Limb (tissue), 2 donors: ENCODE results near the gene R3HDM1.
"Not testable (repeated sequence)": the region's sequence is repeated elsewhere in the genome, so short reads cannot be mapped to it uniquely, and the experiment has no call there.

Experiments
- DNase-seq, 2 donors: peaks; one replicate each; pipeline ENCODE4 v3.0.0-alpha.2; 2016; ENCODE audit errors: extremely low spot score in 2 of 2

Gene R3HDM1

DNA sequence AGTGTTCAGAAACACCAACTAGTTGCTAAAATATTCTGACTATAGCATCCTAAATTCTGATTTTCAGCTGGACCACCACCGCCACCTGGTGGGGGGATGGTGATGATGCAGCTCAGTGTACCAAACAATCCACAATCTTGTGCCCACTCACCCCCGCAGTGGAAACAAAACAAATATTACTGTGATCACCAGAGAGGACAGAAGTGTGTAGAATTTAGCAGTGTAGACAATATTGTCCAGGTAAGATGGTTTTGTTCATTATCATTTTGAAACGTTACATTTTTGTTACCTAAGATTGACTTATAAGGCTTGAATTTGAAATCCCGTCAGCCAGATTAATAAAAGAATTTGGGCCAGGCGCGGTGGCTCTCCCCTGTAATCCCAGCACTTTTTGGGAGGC, 178.7 kb downstream of the R3HDM1 start:
- peak; percentile 64 to 82 for DNase-seq

DNA sequence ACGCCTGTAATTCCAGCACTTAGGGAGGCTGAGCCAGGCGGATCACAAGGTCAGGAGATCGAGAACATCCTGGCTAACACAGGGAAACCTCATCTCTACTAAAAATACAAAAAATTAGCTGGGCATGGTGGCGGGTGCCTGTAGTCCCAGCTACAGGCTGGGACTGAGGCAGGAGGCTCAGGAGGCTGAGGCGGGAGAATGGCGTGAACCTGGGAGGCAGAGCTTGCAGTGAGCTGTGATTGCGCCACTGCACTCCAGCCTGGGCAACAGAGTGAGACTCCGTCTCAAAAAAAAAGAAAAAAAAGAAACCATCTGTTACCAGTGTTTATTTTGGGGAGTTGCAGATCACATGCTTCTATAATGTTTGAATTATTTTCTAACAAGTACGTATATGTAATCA, 183.8 kb downstream of the R3HDM1 start:
- not testable (repeated sequence) for DNase-seq

DNA sequence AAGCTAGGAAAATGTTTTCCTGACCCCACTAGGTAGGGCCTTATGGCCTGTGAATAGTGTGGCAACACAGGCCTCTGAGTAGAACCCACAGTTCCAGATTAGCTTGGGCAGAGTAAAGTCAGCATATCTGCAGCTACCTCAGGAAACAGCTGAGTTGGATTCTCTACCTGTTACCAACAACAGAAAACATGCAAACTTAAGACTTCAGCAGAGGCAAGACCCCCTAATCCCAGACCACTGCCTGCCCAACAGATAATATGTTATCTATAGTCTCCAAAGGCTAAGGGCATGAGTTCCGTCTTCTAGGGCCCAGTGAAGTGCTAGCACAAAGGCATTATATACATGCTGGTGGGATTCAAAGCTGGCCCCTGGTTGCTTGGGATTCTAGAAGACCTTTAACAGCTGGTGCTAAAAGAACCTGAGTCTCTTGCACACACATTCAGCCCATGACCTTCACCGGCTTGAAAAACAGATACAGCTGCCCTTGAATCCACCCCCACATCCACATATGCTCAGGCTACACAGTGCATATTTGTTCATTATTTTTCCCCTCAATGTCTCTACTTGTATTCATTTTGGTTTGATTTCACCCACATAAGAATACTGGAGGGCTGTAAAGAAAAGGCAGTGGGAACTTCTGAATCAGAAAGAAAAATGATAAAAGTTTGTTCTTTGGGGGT, 196.9 kb downstream of the R3HDM1 start:
- no peak for DNase-seq

DNA sequence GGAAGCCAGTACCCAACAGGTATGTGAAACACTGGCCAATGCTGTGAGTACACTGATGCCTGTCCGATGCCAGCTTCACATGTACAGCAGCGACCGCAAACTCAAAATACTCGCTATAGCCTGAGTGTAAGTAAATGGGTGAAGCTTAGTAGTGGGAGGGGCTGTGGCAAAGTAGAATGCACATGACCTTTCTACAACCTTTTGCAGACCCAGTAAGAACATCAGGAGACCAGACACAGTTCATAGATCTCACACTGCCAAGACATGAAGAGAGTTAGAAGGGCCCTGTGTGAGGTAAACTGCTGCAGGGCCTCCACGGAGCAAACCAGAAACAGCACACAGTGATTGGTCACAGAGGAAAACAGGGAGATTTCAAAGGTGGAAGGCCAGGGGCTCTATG, 201.3 kb downstream of the R3HDM1 start:
- no peak for DNase-seq

GRCh38 chr2:135733045-135733444, 201.8 kb downstream of the R3HDM1 start:
- DNase-seq = no peak

- DNase-seq = no peak
Observed at GRCh38 chr2:135736546-135736945, 205.3 kb downstream of the R3HDM1 start.

DNA sequence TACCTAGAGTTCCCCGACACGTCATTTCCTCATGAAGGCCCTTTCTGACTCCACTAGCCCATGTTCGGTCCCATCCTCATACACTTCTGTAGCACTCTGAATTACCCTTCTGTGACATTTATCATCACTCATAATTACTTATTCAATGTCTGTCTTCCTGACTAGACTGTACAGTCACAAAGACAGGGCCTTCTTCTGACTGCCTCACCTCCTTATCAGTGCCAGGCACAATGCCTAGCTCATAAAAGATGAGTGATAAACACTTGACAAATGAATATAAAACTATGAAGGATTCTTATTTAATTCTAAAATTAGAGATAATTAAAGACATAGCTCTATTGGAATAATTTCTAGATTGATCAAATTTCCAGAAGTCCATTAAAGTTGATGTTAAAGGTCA, 208.9 kb downstream of the R3HDM1 start:
- DNase-seq = no peak

DNA sequence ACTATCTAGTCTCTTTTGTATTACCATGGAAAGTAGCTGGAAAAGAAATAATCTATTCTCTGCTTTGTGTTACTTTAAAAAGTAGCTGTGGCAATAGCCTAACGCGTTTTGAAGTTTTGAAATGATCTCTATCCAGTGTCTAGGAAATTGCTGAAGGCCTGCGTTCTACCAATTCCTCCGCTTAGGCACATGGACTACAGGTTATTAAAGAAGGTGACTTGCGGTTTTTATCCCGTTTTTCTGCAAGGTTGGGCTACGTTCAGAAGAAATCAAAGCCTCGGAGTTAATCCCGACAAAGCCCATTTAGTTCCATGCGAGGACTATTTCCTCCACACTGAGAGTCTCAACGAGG, 209.7 kb downstream of the R3HDM1 start:
- no peak for DNase-seq

- DNase-seq = peak; percentile 97
Observed at GRCh38 chr2:135741395-135742324, 210.4 kb downstream of the R3HDM1 start, which contains the start of gene UBXN4. UBXN4 (plus strand) TSS chr2:135741855; CDS start chr2:135741930, 75 bp downstream.

GRCh38 chr2:135742325-135742757, 211.1 kb downstream of the R3HDM1 start:
- peak in 1 of 2 donors; percentile 40 for DNase-seq

- no peak for DNase-seq
Observed at GRCh38 chr2:135743860-135744259, 212.6 kb downstream of the R3HDM1 start.

DNA sequence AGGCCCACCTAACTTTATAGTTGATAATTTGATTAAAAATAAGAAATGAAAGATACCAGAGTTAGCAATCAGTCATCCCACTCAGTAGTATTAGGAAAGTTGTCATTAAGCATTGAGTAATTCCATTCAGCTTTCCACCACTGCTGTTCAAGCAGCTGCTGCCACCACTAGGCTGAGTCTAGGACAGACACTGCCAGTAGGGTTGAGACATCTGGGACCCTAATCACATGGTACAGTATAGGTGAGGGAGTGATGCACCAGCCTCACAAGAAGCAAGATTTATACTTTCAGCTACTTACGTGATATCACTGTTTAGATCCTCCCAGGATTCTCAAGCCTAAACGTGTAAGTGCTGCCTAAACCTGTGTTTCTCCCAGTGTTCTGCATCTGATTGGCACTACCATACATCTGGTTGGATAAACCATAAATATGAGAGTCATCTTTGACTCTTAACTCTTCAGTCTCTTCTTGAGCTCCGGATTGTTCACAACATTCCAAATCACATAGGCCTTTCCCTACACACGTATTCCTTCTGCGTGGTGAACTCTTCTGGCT, 213.6 kb downstream of the R3HDM1 start:
- DNase-seq = no peak

DNA sequence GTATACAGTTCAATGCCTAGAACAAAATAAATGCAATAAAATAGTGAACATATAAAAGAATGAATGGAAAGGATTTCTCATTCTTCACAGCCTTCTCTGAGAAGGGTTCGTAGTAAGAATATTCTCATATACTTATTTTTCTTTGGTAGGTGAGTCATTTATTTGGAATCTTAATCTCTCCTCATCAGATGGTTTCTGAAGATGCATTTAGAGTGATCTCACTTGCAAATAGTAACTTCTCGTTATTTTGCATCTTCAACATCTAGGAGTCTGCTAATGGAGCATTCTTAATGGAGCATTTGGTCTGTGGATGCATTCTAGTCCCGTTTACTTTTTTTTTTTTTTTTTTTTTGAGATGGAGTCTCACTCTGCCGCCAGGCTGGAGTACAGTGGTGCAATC, 214.3 kb downstream of the R3HDM1 start:
- no peak for DNase-seq

GRCh38 chr2:135755573-135755972, 224.3 kb downstream of the R3HDM1 start:
- DNase-seq = no peak

GRCh38 chr2:135756692-135757091, 225.4 kb downstream of the R3HDM1 start:
- no peak for DNase-seq

DNA sequence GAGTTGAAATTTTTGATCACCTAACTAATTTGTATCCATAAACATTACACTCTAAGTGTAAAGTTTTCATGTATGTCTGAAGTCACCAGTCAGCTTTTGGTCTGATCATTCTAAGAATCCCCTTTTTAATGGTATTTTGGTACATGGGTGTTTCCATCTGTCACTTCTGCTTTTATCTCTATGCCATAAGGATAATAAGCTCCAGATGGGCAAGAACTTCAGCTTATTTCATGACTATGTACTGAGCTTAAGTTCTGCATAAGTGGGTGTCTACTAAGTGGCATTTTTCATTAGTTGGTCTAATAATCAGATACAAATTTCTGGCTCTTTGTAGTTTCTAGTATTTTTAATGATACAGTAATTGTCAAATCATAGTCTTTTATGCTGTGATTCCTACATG, 230.7 kb downstream of the R3HDM1 start:
- DNase-seq = no peak

GRCh38 chr2:135762530-135762929, 231.2 kb downstream of the R3HDM1 start:
- DNase-seq = no peak

DNA sequence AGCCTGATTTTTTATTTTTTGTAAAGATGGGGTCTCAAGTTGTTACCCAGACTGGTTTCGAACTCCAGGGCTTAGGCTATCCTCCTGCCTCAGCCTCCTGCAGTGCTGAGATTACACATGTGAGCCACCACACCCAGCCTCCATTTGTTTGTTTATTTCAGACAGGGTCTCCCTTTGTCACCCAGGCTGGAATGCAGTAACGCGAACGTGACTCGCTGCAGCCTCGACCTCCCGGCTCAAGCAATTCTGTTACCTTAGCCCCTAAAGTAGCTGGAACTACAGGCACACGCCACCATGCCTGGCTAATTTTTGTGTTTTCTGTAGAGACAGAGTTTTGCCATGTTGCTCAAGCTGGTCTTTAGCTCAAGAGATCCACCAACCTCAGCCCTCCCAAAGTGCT, 237.6 kb downstream of the R3HDM1 start:
- no peak for DNase-seq

GRCh38 chr2:135773319-135773718, 242.0 kb downstream of the R3HDM1 start:
- no peak for DNase-seq

GRCh38 chr2:135773917-135774316, 242.6 kb downstream of the R3HDM1 start:
- no peak for DNase-seq
